ENCODE measurements around the gene RHOF. TPM values are rescaled to one million over a fixed set of nuclear protein-coding genes. Genes with fewer than 3 reads are reported as not detected.

Gene RHOF
- total and polyA plus RNA-seq, 2 of the 13 experiments (the other 11 are each of a cell fraction or from before 2014, with no cell fraction given), result 14.6 to 32.2 TPM

DNA sequence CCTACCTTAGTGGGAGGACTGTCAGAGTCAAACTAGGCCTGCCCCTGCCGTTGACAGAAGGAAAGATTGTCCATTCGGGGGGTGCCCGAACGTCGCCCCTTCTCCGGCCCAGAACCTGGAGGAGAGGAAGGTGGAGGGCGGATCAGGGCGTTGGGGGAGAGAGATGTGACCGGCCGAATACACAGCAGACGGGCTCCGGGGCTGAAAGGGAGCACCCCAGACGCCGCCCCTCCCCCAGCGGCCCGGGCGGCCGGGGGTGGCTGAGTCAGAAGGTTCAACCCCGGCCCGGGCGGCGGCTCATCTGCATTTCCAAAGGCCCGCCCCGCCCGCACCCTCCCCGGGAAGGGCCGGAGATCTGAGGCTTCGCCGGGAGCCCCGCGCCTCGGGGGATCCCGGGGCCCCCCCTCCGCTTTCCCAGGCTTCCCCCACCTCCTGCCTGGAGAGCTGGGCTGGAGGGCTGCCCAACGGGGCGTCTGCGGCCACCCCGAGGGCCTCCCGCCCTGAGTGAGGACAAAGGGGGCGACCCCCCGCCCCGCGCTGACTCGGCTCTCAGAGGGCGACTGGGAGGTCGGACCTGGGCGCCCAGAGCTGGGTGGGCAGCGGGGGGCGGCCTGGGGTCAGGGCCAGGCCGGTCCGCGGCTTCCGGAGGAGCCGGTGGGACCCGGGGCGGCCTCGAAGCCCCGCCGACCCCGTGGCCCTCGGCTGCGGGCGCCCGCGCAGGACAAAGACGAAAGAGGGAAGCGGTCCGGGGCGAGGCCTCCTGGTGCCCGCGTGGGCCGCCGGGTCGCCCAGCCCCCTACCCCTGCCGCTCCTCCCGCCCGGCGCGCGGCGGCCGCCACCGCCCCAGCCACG, 6.6 kb upstream of the RHOF start (continued):
- no peak for TF ChIP-seq ATRX (CRISPR knock-in tag; IDR thresholded peaks at IDR 0.05; ENCODE audit: borderline replicate concordance)
- no peak for TF ChIP-seq MED13 (CRISPR knock-in tag; IDR thresholded peaks at IDR 0.05)
- TF ChIP-seq MED1 (CRISPR knock-in tag; IDR thresholded peaks at IDR 0.05), result peak; percentile 71
- TF ChIP-seq, protein P1, sequence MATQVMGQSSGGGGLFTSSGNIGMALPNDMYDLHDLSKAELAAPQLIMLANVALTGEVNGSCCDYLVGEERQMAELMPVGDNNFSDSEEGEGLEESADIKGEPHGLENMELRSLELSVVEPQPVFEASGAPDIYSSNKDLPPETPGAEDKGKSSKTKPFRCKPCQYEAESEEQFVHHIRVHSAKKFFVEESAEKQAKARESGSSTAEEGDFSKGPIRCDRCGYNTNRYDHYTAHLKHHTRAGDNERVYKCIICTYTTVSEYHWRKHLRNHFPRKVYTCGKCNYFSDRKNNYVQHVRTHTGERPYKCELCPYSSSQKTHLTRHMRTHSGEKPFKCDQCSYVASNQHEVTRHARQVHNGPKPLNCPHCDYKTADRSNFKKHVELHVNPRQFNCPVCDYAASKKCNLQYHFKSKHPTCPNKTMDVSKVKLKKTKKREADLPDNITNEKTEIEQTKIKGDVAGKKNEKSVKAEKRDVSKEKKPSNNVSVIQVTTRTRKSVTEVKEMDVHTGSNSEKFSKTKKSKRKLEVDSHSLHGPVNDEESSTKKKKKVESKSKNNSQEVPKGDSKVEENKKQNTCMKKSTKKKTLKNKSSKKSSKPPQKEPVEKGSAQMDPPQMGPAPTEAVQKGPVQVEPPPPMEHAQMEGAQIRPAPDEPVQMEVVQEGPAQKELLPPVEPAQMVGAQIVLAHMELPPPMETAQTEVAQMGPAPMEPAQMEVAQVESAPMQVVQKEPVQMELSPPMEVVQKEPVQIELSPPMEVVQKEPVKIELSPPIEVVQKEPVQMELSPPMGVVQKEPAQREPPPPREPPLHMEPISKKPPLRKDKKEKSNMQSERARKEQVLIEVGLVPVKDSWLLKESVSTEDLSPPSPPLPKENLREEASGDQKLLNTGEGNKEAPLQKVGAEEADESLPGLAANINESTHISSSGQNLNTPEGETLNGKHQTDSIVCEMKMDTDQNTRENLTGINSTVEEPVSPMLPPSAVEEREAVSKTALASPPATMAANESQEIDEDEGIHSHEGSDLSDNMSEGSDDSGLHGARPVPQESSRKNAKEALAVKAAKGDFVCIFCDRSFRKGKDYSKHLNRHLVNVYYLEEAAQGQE (IDR thresholded peaks at IDR 0.05; ENCODE audit: borderline replicate concordance in 1 of 2, low read depth in 1 of 2, low read length in 2 of 2), result 0 out of 4 replicates have a peak, but pooled peaks of 1 of the 2 experiments have one; percentile 10
- TF ChIP-seq BRD4 (CRISPR knock-in tag; IDR thresholded peaks at IDR 0.05), result no peak; the same call in 1 of the 2 replicates
- TF ChIP-seq, protein P2, sequence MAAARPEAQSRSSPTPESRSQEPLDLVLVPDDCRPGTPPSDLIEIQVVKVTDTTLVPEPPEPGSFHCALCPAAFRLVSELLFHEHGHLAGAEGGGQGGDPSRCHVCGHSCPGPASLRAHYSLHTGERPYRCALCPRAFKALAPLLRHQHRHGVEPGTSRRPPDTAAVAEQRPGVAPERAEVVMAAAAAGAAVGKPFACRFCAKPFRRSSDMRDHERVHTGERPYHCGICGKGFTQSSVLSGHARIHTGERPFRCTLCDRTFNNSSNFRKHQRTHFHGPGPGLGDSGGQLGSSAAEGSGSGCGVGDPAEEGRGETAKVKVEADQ (CRISPR knock-in tag; IDR thresholded peaks at IDR 0.05; ENCODE audit: borderline replicate concordance), result no peak; the same call in 1 of the 2 replicates
- TF ChIP-seq ZNF678 (CRISPR knock-in tag; IDR thresholded peaks at IDR 0.05), result no peak
- no peak; the same call in 1 of the 2 replicates for TF ChIP-seq SP4 (CRISPR knock-in tag; IDR thresholded peaks at IDR 0.05)
- TF ChIP-seq ZNF432 (CRISPR knock-in tag; IDR thresholded peaks at IDR 0.05; ENCODE audit: borderline replicate concordance), result no peak
- no peak for TF ChIP-seq ZKSCAN1 (IDR thresholded peaks at IDR 0.05; ENCODE audit: low read length)
- TF ChIP-seq ZNF850 (CRISPR knock-in tag; conservative IDR thresholded peaks at IDR 0.05), result no peak
- TF ChIP-seq XBP1 (CRISPR knock-in tag; IDR thresholded peaks at IDR 0.05), result 0 out of 2 replicates have a peak, but pooled peaks have one; percentile 70
- TF ChIP-seq, protein P3, sequence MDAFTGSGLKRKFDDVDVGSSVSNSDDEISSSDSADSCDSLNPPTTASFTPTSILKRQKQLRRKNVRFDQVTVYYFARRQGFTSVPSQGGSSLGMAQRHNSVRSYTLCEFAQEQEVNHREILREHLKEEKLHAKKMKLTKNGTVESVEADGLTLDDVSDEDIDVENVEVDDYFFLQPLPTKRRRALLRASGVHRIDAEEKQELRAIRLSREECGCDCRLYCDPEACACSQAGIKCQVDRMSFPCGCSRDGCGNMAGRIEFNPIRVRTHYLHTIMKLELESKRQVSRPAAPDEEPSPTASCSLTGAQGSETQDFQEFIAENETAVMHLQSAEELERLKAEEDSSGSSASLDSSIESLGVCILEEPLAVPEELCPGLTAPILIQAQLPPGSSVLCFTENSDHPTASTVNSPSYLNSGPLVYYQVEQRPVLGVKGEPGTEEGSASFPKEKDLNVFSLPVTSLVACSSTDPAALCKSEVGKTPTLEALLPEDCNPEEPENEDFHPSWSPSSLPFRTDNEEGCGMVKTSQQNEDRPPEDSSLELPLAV (CRISPR knock-in tag; conservative IDR thresholded peaks at IDR 0.05; ENCODE audit: low read depth), result peak; percentile 31; the same call in 1 of the 2 replicates
- TF ChIP-seq ZFP36L2 (CRISPR knock-in tag; IDR thresholded peaks at IDR 0.05), result no peak
- TF ChIP-seq ZNF510 (CRISPR knock-in tag; IDR thresholded peaks at IDR 0.05; ENCODE audit: low read depth), result no peak
- TF ChIP-seq ZNF652 (CRISPR knock-in tag; IDR thresholded peaks at IDR 0.05; ENCODE audit: borderline replicate concordance, low read depth), result no peak
- TF ChIP-seq ZNF484 (CRISPR knock-in tag; IDR thresholded peaks at IDR 0.05; ENCODE audit: borderline replicate concordance, low read depth), result no peak
- TF ChIP-seq ZC3H4 (CRISPR knock-in tag; IDR thresholded peaks at IDR 0.05; ENCODE audit: borderline replicate concordance), result no peak; the same call in none of the 2 replicates
- no peak for TF ChIP-seq ZEB1 (IDR thresholded peaks at IDR 0.05; ENCODE audit: insufficient replicate concordance, low read depth)
- TF ChIP-seq CCAR2 (optimal IDR thresholded peaks at IDR 0.05; ENCODE audit: low read depth, low read length), result no peak
- no peak for TF ChIP-seq SP140L (CRISPR knock-in tag; IDR thresholded peaks at IDR 0.05; ENCODE audit: borderline replicate concordance)
- TF ChIP-seq ZNF839 (CRISPR knock-in tag; IDR thresholded peaks at IDR 0.05; ENCODE audit: borderline replicate concordance), result no peak

Measured in HepG2 (cell line).